Gastrocnemius medialis (tissue), 4 donors: ENCODE data around the gene DLGAP5. TPM values are rescaled to one million over a fixed set of nuclear protein-coding genes. Genes with fewer than 3 reads are reported as not detected.

Experiments
- ATAC-seq, 2 donors: fragments of 150-250 bp; one replicate each; pipeline ENCODE4 v1.9.1; 2016
- DNase-seq, 2 donors: peaks; one replicate each; pipeline ENCODE4 v3.0.0-alpha.2; 2019
- H3K27ac ChIP-seq, 4 donors: fragments of 200-600 bp; sonication (generic); 1 replicate in 1 of 4; 2 replicates in 3 of 4; pipeline ENCODE4 v1.5.1; 2016 to 2018; ENCODE audit warnings: mild to moderate bottlenecking in 2 of 4, moderate library complexity in 1 of 4
- H3K27me3 ChIP-seq, 3 donors: fragments of 200-600 bp; sonication (generic) in 2 of 3; 1 replicate in 1 of 3; 2 replicates in 2 of 3; pipeline versions ENCODE4 v1.5.1 to v1.6.0; 2016 to 2019; ENCODE audit warnings: mild to moderate bottlenecking in 1 of 3, moderate library complexity in 1 of 3
- H3K36me3 ChIP-seq, 2 donors: fragments of 200-600 bp; sonication (generic) in 1 of 2; one replicate each; pipeline ENCODE4 v1.5.1; 2017 to 2018
- H3K4me1 ChIP-seq, 2 donors: fragments of 200-600 bp; sonication (generic) in 1 of 2; one replicate each; pipeline ENCODE4 v1.5.1; 2016 to 2017; ENCODE audit warnings: mild to moderate bottlenecking in 2 of 2
- H3K4me3 ChIP-seq, 4 donors: fragments of 200-600 bp; sonication (generic) in 3 of 4; 1 replicate in 1 of 4; 2 replicates in 3 of 4; pipeline ENCODE4 v1.5.1; 2016 to 2019; ENCODE audit warnings: mild to moderate bottlenecking in 2 of 4
- H3K9me3 ChIP-seq, 3 donors: fragments of 200-600 bp; sonication (generic) in 2 of 3; 1 replicate in 1 of 3; 2 replicates in 2 of 3; pipeline ENCODE4 v1.5.1; 2016 to 2019
- POLR2A ChIP-seq, 2 donors: fragments of 450-650 bp; IDR thresholded peaks; one replicate each; pipeline ENCODE4 v1.6.1; 2017; ENCODE audit warnings: antibody characterized with exemption in 2 of 2, mild to moderate bottlenecking in 2 of 2, moderate library complexity in 2 of 2
- in situ Hi-C, 4 donors: fragments of 200-750 bp; cut with MboI; loops; one replicate each; pipeline versions ENCODE4 v1.15.0 to v1.8.0; 2017; ENCODE audit warnings: low sequenced_read_pairs in 4 of 4
- intact Hi-C: fragments of 100-400 bp; cut with DNase I; formaldehyde crosslinking; loops from one replicate; pipeline ENCODE4 v1.15.1; 2023; ENCODE audit warnings: low total_unique reads
- total RNA-seq, 4 donors: library from RNA; depleted of rRNA; stranded (reverse); fragments of >200 nt; gene quantifications; one replicate each; pipeline versions ENCODE4 v1.1.0 to v1.2.3, GENCODE V29; 2016
- TF ChIP-seq, protein P1 (sequence below), 5 experiments: fragments of 450-650 bp in 3 of 5; fragments of 200-600 bp in 2 of 5; sonication (generic) in 2 of 5; IDR thresholded peaks in 4 of 5; conservative IDR thresholded peaks in 1 of 5; 1 replicate in 4 of 5; 2 replicates in 1 of 5; pipeline ENCODE4 v1.5.1; 2016 to 2019; ENCODE audit warnings: antibody characterized with exemption in 5 of 5, mild to moderate bottlenecking in 3 of 5, moderate library complexity in 3 of 5

DLGAP5 gene
- total RNA-seq, 4 donors from 2014 or later, result not detected

DNA sequence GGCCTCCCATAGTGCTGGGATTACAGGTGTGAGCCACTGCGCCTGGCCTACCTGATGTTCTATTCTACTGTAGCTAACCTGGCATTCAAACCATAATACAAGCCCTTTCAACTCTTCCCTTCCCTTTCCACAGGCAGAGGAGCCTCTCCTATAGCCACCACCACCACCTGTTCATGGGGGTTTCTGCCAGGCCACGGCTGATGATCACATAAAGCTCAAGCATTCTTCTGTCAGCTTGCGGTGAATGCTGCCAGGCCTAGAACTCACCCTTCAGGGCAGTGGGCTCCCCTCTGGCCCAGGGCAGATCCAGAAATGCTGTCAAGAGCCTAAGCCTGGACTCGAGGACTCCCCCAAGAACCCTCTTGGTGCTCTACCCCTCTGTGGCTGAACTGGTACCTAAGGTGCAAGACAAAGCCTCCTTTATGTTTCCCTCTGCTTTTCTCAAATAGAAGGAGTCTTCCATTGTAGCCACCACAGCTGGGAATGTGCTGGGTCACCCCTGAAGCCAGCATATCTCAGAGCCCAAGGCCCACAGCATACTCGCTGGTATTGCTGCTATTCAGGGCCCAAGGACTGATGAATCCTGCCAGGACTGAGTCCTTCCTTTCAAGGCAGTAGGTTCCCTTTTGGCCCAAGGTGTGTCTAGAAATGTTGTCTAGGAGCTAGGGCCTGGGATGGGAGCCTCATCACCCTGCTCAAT lies 3.4 kb upstream of the DLGAP5 start:
- Histone ChIP-seq H3K27ac (no peak overlapping the region), H3K4me1 (peaks cover 6 to 7% of the 10 kb centered on the region in 2 donors), H3K9me3 (no peaks in the 10 kb centered on the region), H3K4me3 (no peak overlapping the region), H3K36me3 (no peaks in the 10 kb centered on the region), H3K27me3 (no peaks in the 10 kb centered on the region)
- intact Hi-C loops (no loop called here), in situ Hi-C loops (no loop called here)
- DNase-seq (no peak), ATAC-seq (no peak)
- TF ChIP-seq, protein P1, sequence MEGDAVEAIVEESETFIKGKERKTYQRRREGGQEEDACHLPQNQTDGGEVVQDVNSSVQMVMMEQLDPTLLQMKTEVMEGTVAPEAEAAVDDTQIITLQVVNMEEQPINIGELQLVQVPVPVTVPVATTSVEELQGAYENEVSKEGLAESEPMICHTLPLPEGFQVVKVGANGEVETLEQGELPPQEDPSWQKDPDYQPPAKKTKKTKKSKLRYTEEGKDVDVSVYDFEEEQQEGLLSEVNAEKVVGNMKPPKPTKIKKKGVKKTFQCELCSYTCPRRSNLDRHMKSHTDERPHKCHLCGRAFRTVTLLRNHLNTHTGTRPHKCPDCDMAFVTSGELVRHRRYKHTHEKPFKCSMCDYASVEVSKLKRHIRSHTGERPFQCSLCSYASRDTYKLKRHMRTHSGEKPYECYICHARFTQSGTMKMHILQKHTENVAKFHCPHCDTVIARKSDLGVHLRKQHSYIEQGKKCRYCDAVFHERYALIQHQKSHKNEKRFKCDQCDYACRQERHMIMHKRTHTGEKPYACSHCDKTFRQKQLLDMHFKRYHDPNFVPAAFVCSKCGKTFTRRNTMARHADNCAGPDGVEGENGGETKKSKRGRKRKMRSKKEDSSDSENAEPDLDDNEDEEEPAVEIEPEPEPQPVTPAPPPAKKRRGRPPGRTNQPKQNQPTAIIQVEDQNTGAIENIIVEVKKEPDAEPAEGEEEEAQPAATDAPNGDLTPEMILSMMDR (IDR thresholded peaks at IDR 0.05 in 4 of 5, conservative IDR thresholded peaks at IDR 0.05 in 1 of 5), result no peak
- TF ChIP-seq POLR2A (IDR thresholded peaks at IDR 0.05), result no peak

DNA sequence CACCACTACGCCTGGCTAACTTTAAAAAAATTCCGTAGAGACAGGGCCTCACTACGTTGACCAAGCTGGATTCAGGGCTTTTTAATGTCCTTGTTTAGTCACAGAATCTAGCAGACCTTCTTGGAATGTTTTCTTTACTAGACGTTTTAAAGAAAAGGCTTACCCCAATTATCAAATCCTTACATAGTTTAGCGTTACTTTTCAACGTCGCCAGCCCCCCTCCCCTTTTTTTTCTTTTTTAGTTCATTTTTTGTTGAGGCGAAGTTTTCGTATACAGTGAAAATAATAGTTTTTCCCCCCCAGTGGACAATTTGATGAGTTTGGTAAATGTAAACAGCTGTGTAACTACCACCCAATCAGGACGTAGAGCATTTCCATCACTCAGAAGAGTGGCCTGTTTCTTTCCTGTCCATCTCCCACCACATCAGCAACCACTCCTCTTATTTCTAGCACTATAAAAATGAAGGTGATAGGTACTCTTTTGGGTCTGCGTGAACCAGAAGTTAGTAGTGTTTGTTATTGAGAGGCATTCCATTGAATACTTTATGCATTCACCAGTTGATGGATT lies 753 bp upstream of the DLGAP5 start:
- H3K4me3 ChIP-seq, result peak overlapping the region; percentile 51 to 75 (median 66)
- H3K27me3 ChIP-seq, result no peaks in the 10 kb centered on the region
- TF ChIP-seq, protein P1 (IDR thresholded peaks at IDR 0.05 in 4 of 5, conservative IDR thresholded peaks at IDR 0.05 in 1 of 5), result no peak
- no peak for TF ChIP-seq POLR2A (IDR thresholded peaks at IDR 0.05)
- ATAC-seq, result no peak
- peaks cover 6 to 7% of the 10 kb centered on the region in 2 donors for H3K4me1 ChIP-seq
- in situ Hi-C loops (no loop called here), intact Hi-C loops (no loop called here)
- no peak for DNase-seq
- peak overlapping the region; percentile 47 to 76 (median 63) for H3K27ac ChIP-seq
- no peaks in the 10 kb centered on the region for H3K9me3 ChIP-seq
- H3K36me3 ChIP-seq, result no peaks in the 10 kb centered on the region

DNA sequence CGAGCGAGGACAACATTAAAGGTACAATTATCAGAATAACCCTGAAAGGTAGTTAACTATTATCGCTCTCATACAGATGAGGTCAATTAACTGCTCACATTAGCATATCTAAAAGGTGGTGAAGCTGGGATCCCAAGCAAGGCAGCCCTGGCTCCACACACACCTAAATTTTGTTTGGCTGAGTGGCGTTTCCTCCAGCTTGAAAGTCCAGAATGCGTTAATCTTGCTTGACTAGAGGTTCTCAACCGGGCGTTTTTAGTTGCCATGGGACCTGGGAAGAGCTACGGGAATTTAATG lies 531 bp downstream of the DLGAP5 start:
- Histone ChIP-seq H3K4me3 (peak overlapping the region; percentile 51 to 75 (median 66)), H3K27me3 (no peaks in the 10 kb centered on the region), H3K27ac (no peak overlapping the region), H3K36me3 (no peaks in the 10 kb centered on the region), H3K9me3 (no peaks in the 10 kb centered on the region), H3K4me1 (peaks cover 6 to 7% of the 10 kb centered on the region in 2 donors)
- ATAC-seq, result no peak
- TF ChIP-seq, protein P1 (IDR thresholded peaks at IDR 0.05 in 4 of 5, conservative IDR thresholded peaks at IDR 0.05 in 1 of 5), result no peak
- no peak for TF ChIP-seq POLR2A (IDR thresholded peaks at IDR 0.05)
- no peak for DNase-seq
- intact Hi-C loops, result no loop called here
- in situ Hi-C loops, result no loop called here

DNA sequence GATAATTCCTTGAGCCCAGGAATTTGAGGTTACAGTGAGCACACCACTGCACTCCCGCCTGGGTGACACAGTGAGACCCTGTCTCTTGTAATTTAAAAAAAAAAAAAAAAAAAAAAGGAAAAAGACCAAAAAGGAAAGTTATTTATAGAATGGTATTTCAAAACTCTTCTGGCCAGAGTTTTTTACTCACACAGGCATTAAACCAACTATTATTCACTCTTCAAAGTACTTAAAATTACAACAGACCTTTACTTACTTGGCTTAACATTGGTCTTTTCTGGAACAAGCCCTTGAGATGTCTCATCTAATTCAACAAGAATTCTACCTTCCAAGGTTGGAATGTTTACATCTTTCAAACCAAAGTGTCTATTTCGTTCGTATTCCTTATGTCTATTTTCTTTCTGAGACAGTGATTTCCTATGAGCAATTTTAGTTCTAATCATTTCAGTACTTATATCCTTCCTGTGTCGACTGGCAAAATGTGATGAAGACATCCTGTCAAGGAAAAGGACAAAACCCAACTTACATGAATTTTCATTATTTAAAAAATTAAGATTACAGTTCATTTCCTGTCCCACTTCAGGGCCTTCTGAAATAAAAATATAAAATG lies 2.6 kb downstream of the DLGAP5 start:
- Histone ChIP-seq H3K27me3 (no peaks in the 10 kb centered on the region), H3K4me1 (peaks cover 6 to 7% of the 10 kb centered on the region in 2 donors), H3K4me3 (no peak overlapping the region), H3K9me3 (no peaks in the 10 kb centered on the region), H3K36me3 (no peaks in the 10 kb centered on the region), H3K27ac (no peak overlapping the region)
- DNase-seq (no peak), ATAC-seq (no peak)
- intact Hi-C loops, result no loop called here
- in situ Hi-C loops, result no loop called here
- no peak for TF ChIP-seq POLR2A (IDR thresholded peaks at IDR 0.05)
- TF ChIP-seq, protein P1 (IDR thresholded peaks at IDR 0.05 in 4 of 5, conservative IDR thresholded peaks at IDR 0.05 in 1 of 5), result no peak
